ENCODE measurements around the gene FPR2.
A peak's percentile ranks its signal among the peaks of the same experiment; 100 is the strongest.

The FPR2 gene

GRCh38 chr19:51780270-51780669 is 19.3 kb downstream of the FPR2 start:
- H3K4me3 ChIP-seq (replicated peaks; ENCODE audit: low read depth, low read length): no peak overlapping the region
- no peak for TF ChIP-seq CTCF (IDR thresholded peaks at IDR 0.05; ENCODE audit: insufficient read depth, low read length, poor library complexity, severe bottlenecking)
- H3K36me3 ChIP-seq (ENCODE audit: control insufficient read depth, insufficient read depth, low read length): no peaks in the 10 kb centered on the region
- DNase-seq (ENCODE audit: extremely low read depth, insufficient read length): no peak
- no peaks in the 10 kb centered on the region for H3K27me3 ChIP-seq (replicated peaks; ENCODE audit: control insufficient read depth, insufficient read depth, low read length)

GRCh38 chr19:51781999-51782398 is 21.0 kb downstream of the FPR2 start:
- no peak for DNase-seq (ENCODE audit: extremely low read depth, insufficient read length)
- no peak for TF ChIP-seq CTCF (IDR thresholded peaks at IDR 0.05; ENCODE audit: insufficient read depth, low read length, poor library complexity, severe bottlenecking)
- H3K36me3 ChIP-seq (ENCODE audit: control insufficient read depth, insufficient read depth, low read length): no peaks in the 10 kb centered on the region

GRCh38 chr19:51783372-51783771 is 22.4 kb downstream of the FPR2 start:
- TF ChIP-seq CTCF (IDR thresholded peaks at IDR 0.05; ENCODE audit: insufficient read depth, low read length, poor library complexity, severe bottlenecking): no peak
- no peak for DNase-seq (ENCODE audit: extremely low read depth, insufficient read length)
- Histone ChIP-seq H3K27me3 (replicated peaks; ENCODE audit: control insufficient read depth, insufficient read depth, low read length) (no peaks in the 10 kb centered on the region), H3K4me3 (replicated peaks; ENCODE audit: low read depth, low read length) (no peak overlapping the region), H3K36me3 (ENCODE audit: control insufficient read depth, insufficient read depth, low read length) (no peaks in the 10 kb centered on the region)

More at GRCh38 chr19:51781999-51782398, 21.0 kb downstream of the FPR2 start:
- Histone ChIP-seq H3K27me3 (replicated peaks; ENCODE audit: control insufficient read depth, insufficient read depth, low read length) (no peaks in the 10 kb centered on the region), H3K4me3 (replicated peaks; ENCODE audit: low read depth, low read length) (no peak overlapping the region)

GRCh38 chr19:51784109-51784785 is 23.3 kb downstream of the FPR2 start:
- no peak for DNase-seq (ENCODE audit: extremely low read depth, insufficient read length)
- no peak for TF ChIP-seq CTCF (IDR thresholded peaks at IDR 0.05; ENCODE audit: insufficient read depth, low read length, poor library complexity, severe bottlenecking)
- no peak overlapping the region for H3K4me3 ChIP-seq (replicated peaks; ENCODE audit: low read depth, low read length)
- H3K36me3 ChIP-seq (ENCODE audit: control insufficient read depth, insufficient read depth, low read length): no peaks in the 10 kb centered on the region
- H3K27me3 ChIP-seq (replicated peaks; ENCODE audit: control insufficient read depth, insufficient read depth, low read length): no peaks in the 10 kb centered on the region

- no peak for TF ChIP-seq CTCF (IDR thresholded peaks at IDR 0.05; ENCODE audit: insufficient read depth, low read length, poor library complexity, severe bottlenecking)
- peak; percentile 25 for DNase-seq (ENCODE audit: extremely low read depth, insufficient read length)
- Histone ChIP-seq H3K36me3 (ENCODE audit: control insufficient read depth, insufficient read depth, low read length) (no peaks in the 10 kb centered on the region), H3K27me3 (replicated peaks; ENCODE audit: control insufficient read depth, insufficient read depth, low read length) (no peaks in the 10 kb centered on the region), H3K4me3 (replicated peaks; ENCODE audit: low read depth, low read length) (no peak overlapping the region)
Measured at GRCh38 chr19:51784922-51785690, 24.1 kb downstream of the FPR2 start.

Measured in GM06990 (cell line).